Sciatic nerve (tissue), 2 donors: ENCODE measurements around the gene ZBTB26. TPM values are rescaled to one million over a fixed set of nuclear protein-coding genes. Genes with fewer than 3 reads are reported as not detected.
A peak's percentile ranks its signal among the peaks of the same experiment; 100 is the strongest.
"Not testable (repeated sequence)": the region's sequence is repeated elsewhere in the genome, so short reads cannot be mapped to it uniquely, and the experiment has no call there.

Experiments
- ATAC-seq: fragments of 200-7000 bp; cut with Tn5 transposase; one replicate; pipeline ENCODE4 v1.9.1; 2020; ENCODE audit warnings: mild to moderate bottlenecking, moderate library complexity
- DNase-seq: peaks from one replicate; pipeline ENCODE4 v3.0.0-alpha.2; 2020; ENCODE audit warnings: low spot score
- intact Hi-C: fragments of 100-400 bp; cut with DNase I; formaldehyde crosslinking; loops from one replicate; pipeline ENCODE4 v1.14.2; 2022
- total RNA-seq: library from RNA; stranded (reverse); fragmentation: NEBNext Ultra II Directional; extraction: Animal tissue kit (Norgen Biotek cat#: 25700); gene quantifications from one replicate; pipeline ENCODE4 v1.2.1, GENCODE V29; 2021
- donor health status: DM: no; HTN: no; CAD: no.
- donor health status: DM: no; HTN: no; CAD: no.

The ZBTB26 gene
- total RNA-seq, 1 donor from 2014 or later, result 10.0 TPM

GRCh38 chr9:122930541-122931225, 629 bp downstream of the ZBTB26 start:
- ATAC-seq (no peak), DNase-seq (no peak)
- intact Hi-C loops, result no loop called here

GRCh38 chr9:122929796-122930354, 1.4 kb downstream of the ZBTB26 start:
- DNase-seq (no peak), ATAC-seq (no peak)
- intact Hi-C loops, result no loop called here

- DNase-seq (no peak), ATAC-seq (no peak)
- intact Hi-C loops, result no loop called here
Measured at GRCh38 chr9:122923947-122924346, 7.4 kb downstream of the ZBTB26 start.

- DNase-seq (no peak), ATAC-seq (no peak)
- intact Hi-C loops, result no loop called here
Measured at GRCh38 chr9:122922713-122923112, 8.6 kb downstream of the ZBTB26 start.

DNA sequence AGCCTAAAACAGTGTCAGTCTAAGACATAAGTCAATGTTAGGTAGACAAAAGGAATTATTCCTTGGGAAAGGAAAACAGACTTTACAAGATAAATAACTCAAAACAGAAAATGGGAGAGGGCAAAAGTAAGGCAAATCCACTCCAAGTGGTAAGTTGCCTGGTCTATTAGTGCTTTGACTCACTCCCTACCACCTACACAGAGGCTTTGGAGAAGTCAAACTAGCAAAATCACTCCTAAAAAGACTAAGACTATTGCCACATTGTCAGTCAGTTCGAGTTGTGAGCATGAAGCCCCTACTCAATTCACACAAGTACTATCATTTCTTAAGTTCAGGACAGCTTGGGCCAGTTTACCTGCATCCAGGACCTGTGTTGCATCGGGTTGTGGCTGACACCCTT, 13.0 kb downstream of the ZBTB26 start:
- no peak for ATAC-seq
- intact Hi-C loops, result no loop called here
- DNase-seq, result no peak

GRCh38 chr9:122912964-122913673, 18.2 kb downstream of the ZBTB26 start, which contains the start of gene ZBTB6:
TSS of gene ZBTB6 (minus strand) at chr9:122913323. CDS start at chr9:122912072, 1,251 bp downstream.
- DNase-seq (peak; percentile 70), ATAC-seq (peak; percentile 99)
- intact Hi-C loops, result no loop called here

DNA sequence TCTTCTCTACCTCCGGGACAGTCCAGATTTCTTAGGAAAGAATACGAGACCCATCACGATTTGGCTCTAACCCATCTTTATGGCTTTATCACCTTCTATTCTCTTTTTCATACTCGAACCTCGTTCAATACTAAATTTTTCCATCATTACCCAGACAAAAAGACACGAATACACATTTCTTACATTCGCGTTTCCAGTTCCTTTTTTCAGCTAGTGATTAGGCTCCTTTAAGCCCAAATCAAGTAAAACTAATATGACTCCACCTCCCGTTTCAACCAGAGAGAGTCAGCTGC, 18.7 kb downstream of the ZBTB26 start:
- DNase-seq (no peak), ATAC-seq (no peak)
- intact Hi-C loops, result no loop called here

DNA sequence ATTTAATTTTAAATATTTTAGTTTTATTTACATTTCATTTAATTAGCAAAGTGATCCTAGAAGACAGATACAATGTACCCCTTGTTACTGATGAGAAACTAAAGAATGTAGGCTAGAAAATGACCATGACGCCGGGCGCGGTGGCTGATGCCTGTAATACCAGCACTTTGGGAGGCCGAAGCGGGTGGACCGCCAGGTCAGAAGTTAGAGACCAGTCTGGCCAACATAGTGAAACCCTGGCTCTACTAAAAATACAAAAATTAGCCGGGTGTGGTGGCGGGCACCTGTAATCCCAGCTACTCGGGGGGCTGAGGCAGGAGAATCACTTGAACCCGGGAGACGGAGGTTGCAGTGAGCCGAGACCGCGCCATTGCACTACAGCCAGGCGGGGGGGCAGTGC, 25.2 kb downstream of the ZBTB26 start:
- ATAC-seq, intact Hi-C loops, DNase-seq: not testable (repeated sequence)

DNA sequence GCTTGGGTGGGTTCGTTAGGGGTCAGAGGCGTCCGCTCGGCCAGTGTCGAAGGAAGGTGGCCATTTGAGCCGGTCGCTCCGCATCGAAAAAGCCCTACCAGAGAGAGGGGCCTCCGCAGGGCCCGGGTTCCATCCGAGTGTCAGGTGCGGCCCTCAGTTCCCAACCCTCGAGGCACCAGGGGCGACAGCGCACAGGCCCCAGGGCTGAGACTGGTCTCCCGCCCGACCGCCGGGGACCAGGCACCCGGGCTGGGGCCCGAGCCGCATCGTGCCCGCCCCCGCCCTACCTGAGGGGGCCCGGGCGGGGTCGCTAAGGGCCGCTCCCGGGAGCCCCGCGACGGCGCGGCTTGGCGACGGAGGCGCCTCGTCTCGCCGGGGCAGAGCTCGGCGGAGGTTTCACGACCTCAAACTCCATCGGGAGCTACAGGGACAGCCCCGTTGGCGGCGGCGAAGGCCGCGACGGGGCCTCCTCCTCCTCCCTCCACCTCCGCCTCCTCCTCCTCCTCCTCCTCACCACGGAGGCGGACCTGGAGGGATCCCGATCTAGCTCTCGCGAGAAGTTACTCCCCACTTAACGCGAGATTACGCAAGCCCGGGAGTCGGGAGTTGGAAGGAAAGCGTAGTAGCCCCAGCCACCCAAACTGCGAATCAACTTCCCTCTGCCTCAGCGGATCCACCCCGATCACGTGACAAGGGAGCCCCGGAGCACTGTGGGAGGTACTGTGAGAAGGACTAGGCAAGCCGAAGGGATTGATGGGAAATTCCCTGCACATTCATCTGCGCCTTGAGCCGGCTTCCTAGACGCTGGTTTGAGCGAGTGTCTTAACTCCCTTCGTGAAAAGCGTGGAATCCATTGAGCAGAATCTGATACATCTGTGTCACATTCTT, 26.2 kb downstream of the ZBTB26 start, which contains the start of gene RC3H2:
Gene RC3H2, minus strand, starts transcription at position 537 of the 888 bp plus-strand sequence. CDS start 7,850 bp downstream, outside the sequence.
- intact Hi-C loops, result no loop called here
- ATAC-seq (peak; percentile 100), DNase-seq (peak; percentile 98)

GRCh38 chr9:122904466-122904822, 26.9 kb downstream of the ZBTB26 start:
- ATAC-seq (peak; percentile 13), DNase-seq (no peak)
- intact Hi-C loops, result no loop called here

GRCh38 chr9:122900791-122901190, 30.5 kb downstream of the ZBTB26 start:
- DNase-seq (no peak), ATAC-seq (no peak)
- intact Hi-C loops, result no loop called here

GRCh38 chr9:122897969-122898368, 33.3 kb downstream of the ZBTB26 start:
- ATAC-seq, result no peak
- intact Hi-C loops, result no loop called here
- DNase-seq, result no peak

DNA sequence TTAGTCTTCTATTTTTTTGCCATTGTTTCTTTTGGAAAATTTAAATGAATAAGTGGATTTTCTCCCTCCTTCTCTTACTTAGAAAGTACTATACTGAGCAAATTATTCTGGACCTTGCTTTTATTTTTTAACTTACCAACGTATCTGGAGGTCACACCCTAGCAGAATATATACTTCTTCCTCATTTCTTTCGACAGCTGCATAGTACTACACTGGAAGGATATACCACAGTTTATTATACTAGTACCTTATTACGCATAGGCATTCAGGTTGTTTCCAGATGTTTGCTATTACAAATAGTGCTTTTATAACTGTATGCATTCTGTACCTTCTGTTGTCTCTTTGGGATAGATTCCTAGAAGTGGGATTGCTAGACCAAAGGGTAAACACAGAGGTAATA, 42.8 kb downstream of the ZBTB26 start:
- ATAC-seq (no peak), DNase-seq (no peak)
- intact Hi-C loops, result no loop called here

GRCh38 chr9:122883125-122883524, 48.2 kb downstream of the ZBTB26 start:
- ATAC-seq, result no peak
- no peak for DNase-seq
- intact Hi-C loops, result no loop called here

- no peak for ATAC-seq
- DNase-seq, result no peak
- intact Hi-C loops, result no loop called here
Measured at GRCh38 chr9:122879443-122879842, 51.9 kb downstream of the ZBTB26 start.

DNA sequence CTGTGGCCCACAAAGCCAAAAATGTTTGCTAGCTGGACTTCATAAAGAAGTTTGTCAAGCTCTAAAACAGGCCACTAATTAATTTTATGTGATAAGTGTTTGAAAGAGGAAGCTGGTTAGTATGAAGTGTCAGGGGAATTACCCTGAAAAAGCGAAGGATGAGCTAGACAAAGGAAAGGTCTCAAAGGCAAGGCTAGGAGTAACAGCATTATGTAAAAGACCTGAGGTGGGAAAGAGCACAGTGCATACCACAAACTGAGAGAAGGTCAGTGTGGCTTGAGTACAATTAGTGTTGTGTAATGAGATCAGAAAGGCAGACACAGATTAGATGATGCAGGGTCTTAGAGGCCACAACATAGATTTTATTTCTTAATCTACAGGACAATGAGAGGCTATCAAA, 55.8 kb downstream of the ZBTB26 start:
- ATAC-seq, result no peak
- intact Hi-C loops, result no loop called here
- DNase-seq, result no peak

DNA sequence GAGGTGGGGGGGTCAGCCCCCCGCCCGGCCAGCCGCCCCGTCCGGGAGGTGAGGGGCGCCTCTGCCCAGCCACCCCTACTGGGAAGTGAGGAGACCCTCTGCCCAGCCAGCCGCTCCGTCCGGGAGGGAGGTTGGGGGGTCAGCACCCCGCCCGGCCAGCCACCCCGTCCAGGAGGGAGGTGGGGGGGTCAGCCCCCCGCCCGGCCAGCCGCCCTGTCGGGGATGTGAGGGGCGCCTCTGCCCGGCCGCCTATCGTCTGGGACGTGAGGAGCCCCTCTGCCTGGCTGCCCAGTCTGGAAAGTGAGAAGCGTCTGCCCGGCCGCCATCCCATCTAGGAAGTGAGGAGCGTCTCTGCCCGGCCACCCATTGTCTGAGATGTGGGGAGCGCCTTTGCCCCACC, 64.0 kb downstream of the ZBTB26 start:
- intact Hi-C loops, result not testable (repeated sequence)

GRCh38 chr9:122866079-122866478, 65.2 kb downstream of the ZBTB26 start:
- ATAC-seq (no peak), DNase-seq (no peak)
- intact Hi-C loops, result no loop called here

More for the DNA sequence above, 64.0 kb downstream of the ZBTB26 start:
- not testable (repeated sequence) for ATAC-seq, DNase-seq
